CD4-positive, alpha-beta memory T cell (primary cell): ENCODE results near the gene ECM2. TPM values are rescaled to one million over a fixed set of nuclear protein-coding genes. Genes with fewer than 3 reads are reported as not detected.

ENCODE experiments used
- CTCF ChIA-PET: fragments of 350-600 bp; sonication (Branson Sonifier 250); formaldehyde crosslinking; loops from one replicate; lab custom pipeline; 2021; ENCODE audit warnings: inconsistent platforms; ENCODE audit not compliant: partially characterized antibody; lab: Charles Lee
- POLR2A ChIA-PET: fragments of 350-600 bp; sonication (Branson Sonifier 250); formaldehyde crosslinking; loops from one replicate; lab custom pipeline; 2021; ENCODE audit not compliant: partially characterized antibody; lab: Charles Lee
- DNase-seq, 5 donors: peaks; one replicate each; pipeline versions ENCODE4 v3.0.0 to v3.0.0-alpha.2; 2020 to 2022; ENCODE audit warnings: mixed read lengths in 1 of 5
- H3K27ac ChIP-seq: one replicate; pipeline ENCODE4 v1.7.0; 2013; ENCODE audit warnings: low read depth, low read length
- H3K27me3 ChIP-seq: 2 replicates; pipeline ENCODE4 v1.7.0; 2013; ENCODE audit warnings: mild to moderate bottlenecking, low read length, moderate library complexity; ENCODE audit not compliant: insufficient read depth
- H3K36me3 ChIP-seq: 2 replicates; pipeline ENCODE4 v1.7.0; 2013; ENCODE audit warnings: mild to moderate bottlenecking, low read length, moderate library complexity; ENCODE audit not compliant: insufficient read depth
- H3K4me1 ChIP-seq: 2 replicates; pipeline ENCODE4 v1.7.0; 2013; ENCODE audit warnings: mild to moderate bottlenecking, low read length, moderate library complexity; ENCODE audit not compliant: insufficient read depth
- H3K4me3 ChIP-seq, 2 donors: one replicate each; pipeline ENCODE4 v1.7.0; 2013; ENCODE audit warnings: low read length in 2 of 2, mild to moderate bottlenecking in 1 of 2
- H3K9me3 ChIP-seq, 2 donors: one replicate each; pipeline ENCODE4 v1.7.0; 2013; ENCODE audit warnings: low read length in 2 of 2, control low read depth in 1 of 2; ENCODE audit not compliant: control insufficient read depth in 1 of 2
- H3K27ac Mint-ChIP-seq, 7 donors: one replicate each; pipeline ENCODE4 v1.8.0; 2020 to 2021; ENCODE audit warnings: mixed read lengths in 7 of 7, mild to moderate bottlenecking in 6 of 7, inconsistent platforms in 3 of 7, moderate library complexity in 3 of 7
- H3K27me3 Mint-ChIP-seq, 2 donors: one replicate each; pipeline ENCODE4 v1.8.0; 2020 to 2021; ENCODE audit warnings: mixed read lengths in 2 of 2
- H3K36me3 Mint-ChIP-seq, 2 donors: one replicate each; pipeline ENCODE4 v1.8.0; 2020 to 2021; ENCODE audit warnings: mixed read lengths in 2 of 2, inconsistent platforms in 1 of 2, mild to moderate bottlenecking in 1 of 2
- H3K4me1 Mint-ChIP-seq, 4 donors: one replicate each; pipeline ENCODE4 v1.8.0; 2020 to 2021; ENCODE audit warnings: mixed read lengths in 4 of 4, mild to moderate bottlenecking in 1 of 4
- H3K4me3 Mint-ChIP-seq, 8 donors: one replicate each; pipeline ENCODE4 v1.8.0; 2020 to 2021; ENCODE audit warnings: mixed read lengths in 8 of 8, mild to moderate bottlenecking in 7 of 8, moderate library complexity in 6 of 8, inconsistent platforms in 3 of 8
- H3K9me3 Mint-ChIP-seq, 8 donors: one replicate each; pipeline ENCODE4 v1.8.0; 2020 to 2021; ENCODE audit warnings: mixed read lengths in 8 of 8, mild to moderate bottlenecking in 5 of 8, inconsistent platforms in 3 of 8, moderate library complexity in 1 of 8
- intact Hi-C: fragments of 100-400 bp; cut with micrococcal nuclease; formaldehyde crosslinking; loops from one replicate; pipeline ENCODE4 v1.15.1; 2023
- microRNA-seq: library from miRNA; unstranded; fragments of <30 nt; microRNA quantifications from one replicate; pipeline ENCODE4 v1.2.0, GENCODE V29; 2021; ENCODE audit warnings: borderline replicate concordance, borderline number of aligned reads, borderline microRNAs expressed, mixed read lengths
- polyA plus RNA-seq, 2 donors: library from polyadenylated mRNA; unstranded; fragments of 300-500 nt; fragmentation: Illumina TruSeq; gene quantifications; one replicate each; pipeline ENCODE4 v1.2.3, GENCODE V29; 2021
- total RNA-seq, 2 experiments: library from RNA; stranded (reverse); gene quantifications; one replicate each; pipeline ENCODE4 v1.2.3, GENCODE V29; 2021

ECM2 gene
- total and polyA plus RNA-seq, 4 experiments from 2014 or later, result not detected

DNA sequence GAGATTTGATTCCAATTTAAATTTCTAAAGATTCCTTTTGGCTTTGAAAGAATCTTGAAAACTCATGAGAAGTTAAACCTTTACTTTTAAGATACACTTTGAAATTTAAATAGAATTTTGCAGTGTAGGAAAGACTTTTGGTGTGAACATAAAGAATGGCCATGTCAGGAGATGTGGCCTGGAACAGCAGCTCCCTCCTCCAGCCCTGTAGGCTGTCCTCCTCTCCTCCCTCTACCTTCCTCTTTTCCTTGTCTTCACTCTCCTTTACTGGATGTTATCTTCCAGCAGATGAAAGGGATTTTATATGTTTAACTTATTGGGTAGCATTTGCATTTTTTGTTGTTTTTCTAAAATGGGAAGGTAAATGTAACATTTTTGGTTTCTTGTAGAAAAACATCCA lies 72.4 kb downstream of the ECM2 start:
- H3K27me3 ChIP-seq, result no peaks in the 10 kb centered on the region
- H3K4me3 ChIP-seq, result no peak overlapping the region
- DNase-seq, result no peak
- no peaks in the 10 kb centered on the region for H3K36me3 Mint-ChIP-seq
- intact Hi-C loops, result no loop called here
- H3K4me3 Mint-ChIP-seq, result no peak overlapping the region
- H3K9me3 ChIP-seq, result no peaks in the 10 kb centered on the region
- no peak overlapping the region for H3K27ac ChIP-seq
- H3K9me3 Mint-ChIP-seq, result no peaks in the 10 kb centered on the region
- H3K4me1 Mint-ChIP-seq, result no peaks in the 10 kb centered on the region
- H3K27me3 Mint-ChIP-seq, result no peaks in the 10 kb centered on the region
- CTCF ChIA-PET, result no interaction called here
- H3K4me1 ChIP-seq, result no peaks in the 10 kb centered on the region
- no peaks in the 10 kb centered on the region for H3K36me3 ChIP-seq
- POLR2A ChIA-PET, result no interaction called here
- H3K27ac Mint-ChIP-seq, result no peak overlapping the region

DNA sequence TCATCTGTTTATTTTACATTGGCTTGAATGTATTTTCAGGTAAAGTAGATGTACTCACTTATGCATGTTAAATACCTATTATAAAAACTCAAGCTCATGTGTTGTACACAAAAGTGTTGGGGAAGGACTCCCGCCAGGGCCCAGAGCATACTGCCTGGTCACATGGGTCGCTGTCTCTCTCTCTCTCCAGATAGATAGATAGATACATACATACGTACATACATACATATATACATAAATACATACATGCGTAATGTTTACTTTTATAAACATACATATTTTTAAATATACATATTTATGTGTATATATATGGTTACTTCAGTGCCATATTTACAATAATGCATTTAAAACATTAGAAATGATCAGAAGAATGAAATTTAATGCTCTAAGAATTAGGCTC lies 78.2 kb downstream of the ECM2 start:
- intact Hi-C loops, result no loop called here
- no peaks in the 10 kb centered on the region for H3K36me3 ChIP-seq
- no peak overlapping the region for H3K4me3 ChIP-seq
- Mint-ChIP-seq H3K27ac (no peak overlapping the region), H3K4me1 (no peaks in the 10 kb centered on the region), H3K27me3 (no peaks in the 10 kb centered on the region), H3K9me3 (no peaks in the 10 kb centered on the region), H3K4me3 (no peak overlapping the region), H3K36me3 (no peaks in the 10 kb centered on the region)
- no peaks in the 10 kb centered on the region for H3K4me1 ChIP-seq
- ChIA-PET CTCF (no interaction called here), POLR2A (no interaction called here)
- no peak for DNase-seq
- no peak overlapping the region for H3K27ac ChIP-seq
- H3K27me3 ChIP-seq, result no peaks in the 10 kb centered on the region
- no peaks in the 10 kb centered on the region for H3K9me3 ChIP-seq

GRCh38 chr9:92455217-92455616 lies 80.6 kb downstream of the ECM2 start:
- Mint-ChIP-seq H3K4me1 (no peaks in the 10 kb centered on the region), H3K36me3 (no peaks in the 10 kb centered on the region), H3K27me3 (no peaks in the 10 kb centered on the region), H3K27ac (no peak overlapping the region), H3K9me3 (peaks cover 0 to 2% (median 0%) of the 10 kb centered on the region in 8 donors), H3K4me3 (no peak overlapping the region)
- CTCF ChIA-PET, result no interaction called here
- H3K27ac ChIP-seq, result no peak overlapping the region
- no peak overlapping the region for H3K4me3 ChIP-seq
- no peaks in the 10 kb centered on the region for H3K4me1 ChIP-seq
- H3K27me3 ChIP-seq, result no peaks in the 10 kb centered on the region
- no peaks in the 10 kb centered on the region for H3K36me3 ChIP-seq
- intact Hi-C loops, result no loop called here
- no peak for DNase-seq
- H3K9me3 ChIP-seq, result no peaks in the 10 kb centered on the region
- POLR2A ChIA-PET, result no interaction called here

DNA sequence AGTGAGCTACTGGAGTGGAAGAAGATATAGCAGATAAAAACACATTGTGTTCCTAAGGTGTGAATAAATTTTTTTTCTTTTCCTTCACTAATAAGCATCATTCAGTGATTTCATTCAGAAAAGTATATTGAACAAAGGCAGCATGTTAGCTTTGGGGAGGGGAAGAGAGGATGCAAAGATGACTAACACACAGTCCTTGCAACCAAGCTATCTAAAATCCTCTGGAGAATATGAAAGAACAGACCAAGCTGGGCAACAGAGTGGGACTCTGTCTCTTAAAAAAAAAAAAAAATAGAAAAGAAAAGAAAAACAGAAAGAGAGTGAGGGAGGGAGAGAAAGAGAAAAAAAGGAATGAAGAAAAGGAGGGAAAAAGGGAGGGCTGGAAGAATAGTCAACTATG lies 89.3 kb downstream of the ECM2 start:
- Mint-ChIP-seq H3K27ac (no peak overlapping the region), H3K36me3 (no peaks in the 10 kb centered on the region), H3K4me3 (no peak overlapping the region), H3K9me3 (peaks cover 0 to 5% (median 0%) of the 10 kb centered on the region in 8 donors), H3K4me1 (no peaks in the 10 kb centered on the region), H3K27me3 (no peaks in the 10 kb centered on the region)
- Histone ChIP-seq H3K27me3 (no peaks in the 10 kb centered on the region), H3K9me3 (no peaks in the 10 kb centered on the region), H3K4me1 (no peaks in the 10 kb centered on the region), H3K27ac (no peak overlapping the region), H3K4me3 (no peak overlapping the region), H3K36me3 (no peaks in the 10 kb centered on the region)
- no peak for DNase-seq
- intact Hi-C loops, result loop anchor here (10.0 kb wide), 1 partner anchor 102 kb away; no protein-coding TSS in a partner anchor
- CTCF ChIA-PET, result interaction anchor here (1.5 kb wide), 2 partner anchors 306 to 307 kb away, joined by 3 read pairs; no protein-coding TSS in a partner anchor
- POLR2A ChIA-PET, result no interaction called here

Small RNA genes lying within 50 kb of the gene (microRNA-seq; reads per million reads assigned to microRNA genes)
- gene MIR4670, result not detected

Other genes with a start within 250 kb of the ECM2 start
- gene IARS1, start 242.3 kb downstream of the ECM2 start, total RNA-seq, result 100 to 1,000 TPM; 109 to 112 TPM
- 10 to 100 TPM; 69.7 to 71.3 TPM for gene IARS1, start 242.3 kb downstream of the ECM2 start, polyA plus RNA-seq
- gene NOL8, start 210.6 kb downstream of the ECM2 start, total RNA-seq, result 100 to 1,000 TPM in 1 of 2 experiments, 10 to 100 TPM in 1; 93.9 to 104 TPM
- 10 to 100 TPM; 12.3 to 38.7 TPM for gene NOL8, start 210.6 kb downstream of the ECM2 start, polyA plus RNA-seq
- gene CENPP, start 210.0 kb downstream of the ECM2 start, total RNA-seq, result 1 to 10 TPM in 1 of 2 experiments, under 1 TPM in 1; 0.55 to 4.3 TPM
- 1 to 10 TPM; 2.4 to 9.5 TPM for gene CENPP, start 210.0 kb downstream of the ECM2 start, polyA plus RNA-seq
- gene OGN, start 131.4 kb downstream of the ECM2 start, total RNA-seq, result not detected
- gene OGN, start 131.4 kb downstream of the ECM2 start, polyA plus RNA-seq, result under 1 TPM in 1 of 2 donors, not detected in 1; 0.24 TPM
- gene OMD, start 111.5 kb downstream of the ECM2 start, total RNA-seq, result not detected
- under 1 TPM; 0.07 to 0.09 TPM for gene OMD, start 111.5 kb downstream of the ECM2 start, polyA plus RNA-seq
- not detected for gene ASPN, start 53.5 kb downstream of the ECM2 start, total RNA-seq
- not detected for gene ASPN, start 53.5 kb downstream of the ECM2 start, polyA plus RNA-seq
- gene IPPK, start 134.1 kb upstream of the ECM2 start, total RNA-seq, result 1 to 10 TPM; 7.2 to 7.9 TPM
- gene IPPK, start 134.1 kb upstream of the ECM2 start, polyA plus RNA-seq, result 1 to 10 TPM; 6.3 to 7.5 TPM
- 10 to 100 TPM; 33.4 to 34.2 TPM for gene BICD2, start 228.8 kb upstream of the ECM2 start, total RNA-seq
- 10 to 100 TPM in 1 of 2 donors, 1 to 10 TPM in 1; 3.8 to 20.1 TPM for gene BICD2, start 228.8 kb upstream of the ECM2 start, polyA plus RNA-seq